K562 (cell line): ENCODE results near the gene PLEKHM1. TPM values are rescaled to one million over a fixed set of nuclear protein-coding genes. Genes with fewer than 3 reads are reported as not detected.
A peak's percentile ranks its signal among the peaks of the same experiment; 100 is the strongest.

Experiments used
- ATAC-seq: fragments of 200-7000 bp; cut with Tn5 transposase; 3 replicates; pipeline ENCODE4 v1.9.1; 2020; ENCODE audit warnings: moderate library complexity
- BruUV-seq: library from RNA; stranded (reverse); fragments of 400-500 nt; replicated peaks from 2 replicates; lab custom pipeline; 2021; lab: Mats Ljungman, UMichigan
- CTCF ChIA-PET: fragments of 300-600 bp; formaldehyde crosslinking; extraction: SDS; loops from one replicate; lab custom pipeline; 2021; ENCODE audit warnings: low intra/inter-chr PET ratio; lab: Yijun Ruan, JAX
- POLR2A ChIA-PET: fragments of 300-600, 350-650 bp; sonication (Branson Sonifier 250); formaldehyde crosslinking; extraction: SDS; loops from one replicate; lab custom pipeline; 2021; ENCODE audit warnings: antibody characterized with exemption, inconsistent platforms; lab: Yijun Ruan, JAX
- DNase-seq, 4 experiments: peaks; one replicate each; pipeline versions ENCODE4 v3.0.0 to v3.0.0-alpha.2; 2011 to 2018; ENCODE audit warnings: low spot score in 3 of 4, mixed read lengths in 3 of 4; ENCODE audit errors: extremely low read depth in 1 of 4
- FAIRE-seq: peaks from 2 replicates; lab custom pipeline; 2011; peaks lifted over from hg19 to GRCh38; lab: Jason Lieb, UNC
- H2AFZ ChIP-seq: 2 replicates; pipeline ENCODE4 v1.6.0; 2011; ENCODE audit warnings: low read depth, low read length, control low read depth, inconsistent platforms
- H3K27ac ChIP-seq: fragments of 200-600 bp; 3 replicates; pipeline ENCODE4 v1.8.0; 2011; ENCODE audit warnings: low read depth, mild to moderate bottlenecking, control low read depth, inconsistent platforms, low read length, moderate library complexity, mixed read lengths; ENCODE audit errors: extremely low read depth
- H3K27me3 ChIP-seq, 2 experiments: fragments of 300-600 bp in 1 of 2; 2 replicates in 1 of 2; 3 replicates in 1 of 2; pipeline versions ENCODE4 v1.6.0 to v1.8.0; 2011; ENCODE audit warnings: inconsistent platforms in 2 of 2, low read length in 2 of 2, mild to moderate bottlenecking in 1 of 2, mixed read lengths in 1 of 2, moderate library complexity in 1 of 2; ENCODE audit not compliant: control insufficient read depth in 2 of 2, insufficient read depth in 2 of 2
- H3K36me3 ChIP-seq: fragments of 300-600 bp; 3 replicates; pipeline ENCODE4 v1.8.0; 2011; ENCODE audit warnings: mild to moderate bottlenecking, low read length, inconsistent platforms; ENCODE audit not compliant: control insufficient read depth, insufficient read depth
- H3K4me1 ChIP-seq, 2 experiments: fragments of 200-600 bp in 1 of 2; replicated peaks in 1 of 2; 2 replicates in 1 of 2; 3 replicates in 1 of 2; pipeline versions ENCODE4 v1.5.1 to v1.8.0; 2011; ENCODE audit warnings: inconsistent platforms in 2 of 2, low read length in 2 of 2, mild to moderate bottlenecking in 1 of 2, mixed read lengths in 1 of 2, moderate library complexity in 1 of 2; ENCODE audit not compliant: control insufficient read depth in 2 of 2, insufficient read depth in 2 of 2
- H3K4me2 ChIP-seq: 2 replicates; pipeline ENCODE4 v1.6.1; 2011; ENCODE audit warnings: low read length, control low read depth, inconsistent platforms, mixed read lengths; ENCODE audit not compliant: insufficient read depth
- H3K4me3 ChIP-seq: fragments of 200-600 bp; sonication (generic), shearing (Covaris generic); 2 replicates; pipeline ENCODE4 v1.5.1; 2016; ENCODE audit warnings: control low read depth, inconsistent platforms
- H3K79me2 ChIP-seq: fragments of 200-600 bp; 3 replicates; pipeline ENCODE4 v1.8.0; 2011; ENCODE audit warnings: low read length, inconsistent platforms; ENCODE audit not compliant: control insufficient read depth, insufficient read depth
- H3K9ac ChIP-seq, 2 experiments: 2 replicates each; pipeline versions ENCODE4 v1.6.0 to v1.6.1; 2011; ENCODE audit warnings: low read depth in 2 of 2, low read length in 2 of 2, control low read depth in 1 of 2, inconsistent platforms in 1 of 2, mild to moderate bottlenecking in 1 of 2, mixed read lengths in 1 of 2; ENCODE audit not compliant: insufficient read depth in 1 of 2
- H3K9me1 ChIP-seq: one replicate; pipeline ENCODE4 v1.6.0; 2011; ENCODE audit warnings: inconsistent platforms, mild to moderate bottlenecking, low read length, moderate library complexity; ENCODE audit not compliant: control insufficient read depth, insufficient read depth
- H3K9me3 ChIP-seq: replicated peaks from 2 replicates; pipeline ENCODE4 v1.5.1; 2011; ENCODE audit warnings: low read depth, low read length, inconsistent platforms; ENCODE audit not compliant: control insufficient read depth, insufficient read depth
- H4K20me1 ChIP-seq: replicated peaks from 2 replicates; pipeline ENCODE4 v1.6.1; 2011; ENCODE audit warnings: low read length, inconsistent platforms, mixed read lengths; ENCODE audit not compliant: control insufficient read depth, insufficient read depth
- CTBP1 ChIP-seq: fragments of 450-650 bp; IDR thresholded peaks from 2 replicates; pipeline ENCODE4 v1.6.1; 2016; ENCODE audit warnings: borderline replicate concordance
- HDAC1 ChIP-seq, 2 experiments: fragments of 450-650 bp; IDR thresholded peaks; 2 replicates each; pipeline ENCODE4 v1.6.1; 2016 to 2017; ENCODE audit warnings: inconsistent platforms in 1 of 2, mild to moderate bottlenecking in 1 of 2, moderate library complexity in 1 of 2
- JUND ChIP-seq, 2 experiments: IDR thresholded peaks; 2 replicates in 1 of 2; 3 replicates in 1 of 2; pipeline ENCODE4 v1.6.1; 2011; ENCODE audit warnings: borderline replicate concordance in 2 of 2, low read depth in 2 of 2, low read length in 2 of 2, improper control_type of control experiment in 1 of 2, missing biosample characterization in 1 of 2, missing genetic modification characterization in 1 of 2, missing genetic modification reagents in 1 of 2
- KDM5B ChIP-seq: fragments of 200-600 bp; sonication (generic); IDR thresholded peaks from 2 replicates; pipeline ENCODE4 v1.6.1; 2012; ENCODE audit warnings: low read depth, mild to moderate bottlenecking, moderate library complexity, low read length, control low read depth, inconsistent platforms; ENCODE audit not compliant: insufficient replicate concordance
- MAZ ChIP-seq, 2 experiments: fragments of 450-650 bp in 1 of 2; sonication (generic) in 1 of 2; formaldehyde crosslinking; IDR thresholded peaks in 1 of 2; conservative IDR thresholded peaks in 1 of 2; 2 replicates each; pipeline versions ENCODE4 v1.4.0 to v1.5.0; 2020; ENCODE audit warnings: mild to moderate bottlenecking in 1 of 2, missing genetic modification reagents in 1 of 2
- MLLT1 ChIP-seq, 2 experiments: fragments of 450-650 bp; IDR thresholded peaks; 2 replicates each; pipeline ENCODE4 v1.6.1; 2016
- NCOA4 ChIP-seq: fragments of 450-650 bp; IDR thresholded peaks from 2 replicates; pipeline ENCODE4 v1.6.1; 2018; ENCODE audit warnings: mild to moderate bottlenecking; ENCODE audit not compliant: partially characterized antibody
- PCBP1 ChIP-seq: fragments of 200-400 bp; formaldehyde crosslinking; IDR thresholded peaks from 2 replicates; pipeline ENCODE4 v1.6.1; 2018; ENCODE audit warnings: mild to moderate bottlenecking, low read depth, low read length; ENCODE audit not compliant: poor library complexity, severe bottlenecking
- SIN3A ChIP-seq, 2 experiments: fragments of 150-350 bp in 1 of 2; IDR thresholded peaks; 2 replicates each; pipeline ENCODE4 v1.6.1; 2011 to 2016; ENCODE audit warnings: borderline replicate concordance in 2 of 2, low read depth in 2 of 2, low read length in 2 of 2, mild to moderate bottlenecking in 2 of 2, moderate library complexity in 2 of 2; ENCODE audit not compliant: control insufficient read depth in 1 of 2
- SMAD1 ChIP-seq: fragments of 150-350 bp; IDR thresholded peaks from 2 replicates; pipeline ENCODE4 v1.6.1; 2014; ENCODE audit warnings: low read length, low read depth; ENCODE audit not compliant: partially characterized antibody
- ZBTB17 ChIP-seq: fragments of 450-650 bp; formaldehyde crosslinking; IDR thresholded peaks from 2 replicates; pipeline ENCODE4 v1.4.0; 2020; ENCODE audit warnings: mild to moderate bottlenecking
- ZFX ChIP-seq: sonication (generic); formaldehyde crosslinking; IDR thresholded peaks from 2 replicates; pipeline ENCODE4 v1.8.0; 2022; ENCODE audit warnings: mild to moderate bottlenecking, missing genetic modification reagents, moderate library complexity
- ZNF445 ChIP-seq: fragments of 250-450 bp; sonication (Bioruptor Pico); IDR thresholded peaks from 2 replicates; pipeline ENCODE4 v1.4.0; 2020; ENCODE audit warnings: low read depth, mild to moderate bottlenecking, moderate library complexity
- WGBS: fragments of 100-300 bp; shearing (Covaris generic); methylation state at CpG from one replicate; pipeline ENCODE4 v1.1.6; 2016; ENCODE audit warnings: low coverage, mixed read lengths; ENCODE audit not compliant: insufficient coverage; ENCODE audit errors: missing lambda C conversion rate; 5-methylcytosine and 5-hydroxymethylcytosine counted together
- in situ Hi-C: fragments of 300-500 bp; cut with MboI; formaldehyde crosslinking; loops from 4 replicates; pipeline ENCODE4 v1.15.0; 2018; ENCODE audit warnings: inconsistent platforms, mixed read lengths
- intact Hi-C: fragments of 100-400 bp; cut with micrococcal nuclease; formaldehyde crosslinking; loops from 2 replicates; pipeline ENCODE4 v1.14.2; 2022
- polyA plus RNA-seq, 8 experiments: library from polyadenylated mRNA; depleted of rRNA in 4 of 8; stranded (reverse) in 5 of 8; unstranded in 3 of 8; fragments of >200 nt; fragmentation: Nextera tagmentation in 2 of 8; fragmentation: Illumina TruSeq in 1 of 8; extraction: Ambion mirVana in 2 of 8; extraction: Trizol in 1 of 8; gene quantifications; 2 replicates each; pipeline versions ENCODE4 v1.2.1 to v1.2.3, GENCODE V29; 2011 to 2014; ENCODE audit warnings: inconsistent platforms in 1 of 8, missing spikeins in 1 of 8
- total RNA-seq, 7 experiments: library from RNA; depleted of rRNA in 6 of 7; stranded (reverse); fragments of >200 nt in 6 of 7; fragmentation: Illumina TruSeq in 2 of 7; extraction: Trizol in 2 of 7; gene quantifications; 2 replicates each; pipeline versions ENCODE4 v1.2.1 to v1.2.3, GENCODE V29; 2011 to 2021; ENCODE audit warnings: low replicate concordance in 1 of 7
- TF ChIP-seq, protein P1 (sequence below): fragments of 450-650 bp; IDR thresholded peaks from 2 replicates; pipeline ENCODE4 v1.6.1; 2018; ENCODE audit not compliant: partially characterized antibody

PLEKHM1 gene
- total and polyA plus RNA-seq, 9 of the 15 experiments (the other 6 are each of a cell fraction or from before 2014, with no cell fraction given): 0.13 to 23.3 (median 5.7) TPM

GRCh38 chr17:45431531-45432404 is 58.8 kb downstream of the PLEKHM1 start:
- ATAC-seq (peak; percentile 95), DNase-seq (peak; percentile 89 to 94 (median 92)), FAIRE-seq (peak; percentile 73)
- H4K20me1 ChIP-seq: no peaks in the 10 kb centered on the region
- BruUV-seq: no TSS peak
- peaks cover 0 to 46% of the 10 kb centered on the region in 2 experiments; a peak in 3 of 5 replicates for H3K4me1 ChIP-seq
- peak overlapping the region; percentile 90 for H2AFZ ChIP-seq
- H3K27me3 ChIP-seq: no peaks in the 10 kb centered on the region
- peak overlapping the region; percentile 77 for H3K4me2 ChIP-seq
- 5% methylated on average over 43 of the region's 64 CpGs for WGBS
- intact Hi-C loops: no loop called here
- H3K79me2 ChIP-seq: no peaks in the 10 kb centered on the region
- no peak overlapping the region for H3K27ac ChIP-seq
- H3K9me3 ChIP-seq: no peaks in the 10 kb centered on the region
- ChIA-PET POLR2A (interaction anchor here (0.6 kb wide), 1 partner anchor 284 kb away, joined by 3 read pairs; no protein-coding TSS in a partner anchor), CTCF (no interaction called here)
- H3K9ac ChIP-seq: peak overlapping the region in 1 of 2 experiments; percentile 88; a peak in 2 of 4 replicates
- H3K4me3 ChIP-seq: peak overlapping the region; percentile 38
- in situ Hi-C loops: loop anchor here (25.0 kb wide), 1 partner anchor 1081 kb away; the partner anchor contains the start of gene LRRC37A2
- H3K36me3 ChIP-seq: no peaks in the 10 kb centered on the region
- no peaks in the 10 kb centered on the region for H3K9me1 ChIP-seq
- peak; percentile 47 for TF ChIP-seq ZFX (CRISPR knock-in tag)
- TF ChIP-seq JUND (IDR thresholded peaks at IDR 0.05; ENCODE audit: borderline replicate concordance, low read depth, low read length): no peak
- TF ChIP-seq JUND (tag; IDR thresholded peaks at IDR 0.05; ENCODE audit: borderline replicate concordance, low read depth, low read length): no peak
- TF ChIP-seq MAZ (CRISPR knock-in tag; conservative IDR thresholded peaks at IDR 0.05 in 1 of 2, IDR thresholded peaks at IDR 0.05 in 1 of 2): 0 out of 4 replicates have a peak, but pooled peaks of 1 of the 2 experiments have one; percentile 15
- peak; percentile 42 for TF ChIP-seq KDM5B
- 0 out of 2 replicates have a peak, but pooled peaks have one; percentile 36 for TF ChIP-seq CTBP1
- no peak for TF ChIP-seq MLLT1 (IDR thresholded peaks at IDR 0.05)
- TF ChIP-seq PCBP1: peak; percentile 17
- TF ChIP-seq, protein P1, sequence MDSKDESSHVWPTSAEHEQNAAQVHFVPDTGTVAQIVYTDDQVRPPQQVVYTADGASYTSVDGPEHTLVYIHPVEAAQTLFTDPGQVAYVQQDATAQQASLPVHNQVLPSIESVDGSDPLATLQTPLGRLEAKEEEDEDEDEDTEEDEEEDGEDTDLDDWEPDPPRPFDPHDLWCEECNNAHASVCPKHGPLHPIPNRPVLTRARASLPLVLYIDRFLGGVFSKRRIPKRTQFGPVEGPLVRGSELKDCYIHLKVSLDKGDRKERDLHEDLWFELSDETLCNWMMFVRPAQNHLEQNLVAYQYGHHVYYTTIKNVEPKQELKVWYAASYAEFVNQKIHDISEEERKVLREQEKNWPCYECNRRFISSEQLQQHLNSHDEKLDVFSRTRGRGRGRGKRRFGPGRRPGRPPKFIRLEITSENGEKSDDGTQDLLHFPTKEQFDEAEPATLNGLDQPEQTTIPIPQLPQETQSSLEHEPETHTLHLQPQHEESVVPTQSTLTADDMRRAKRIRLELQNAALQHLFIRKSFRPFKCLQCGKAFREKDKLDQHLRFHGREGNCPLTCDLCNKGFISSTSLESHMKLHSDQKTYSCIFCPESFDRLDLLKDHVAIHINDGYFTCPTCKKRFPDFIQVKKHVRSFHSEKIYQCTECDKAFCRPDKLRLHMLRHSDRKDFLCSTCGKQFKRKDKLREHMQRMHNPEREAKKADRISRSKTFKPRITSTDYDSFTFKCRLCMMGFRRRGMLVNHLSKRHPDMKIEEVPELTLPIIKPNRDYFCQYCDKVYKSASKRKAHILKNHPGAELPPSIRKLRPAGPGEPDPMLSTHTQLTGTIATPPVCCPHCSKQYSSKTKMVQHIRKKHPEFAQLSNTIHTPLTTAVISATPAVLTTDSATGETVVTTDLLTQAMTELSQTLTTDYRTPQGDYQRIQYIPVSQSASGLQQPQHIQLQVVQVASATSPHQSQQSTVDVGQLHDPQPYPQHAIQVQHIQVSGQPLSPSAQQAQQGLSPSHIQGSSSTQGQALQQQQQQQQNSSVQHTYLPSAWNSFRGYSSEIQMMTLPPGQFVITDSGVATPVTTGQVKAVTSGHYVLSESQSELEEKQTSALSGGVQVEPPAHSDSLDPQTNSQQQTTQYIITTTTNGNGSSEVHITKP: peak; percentile 67
- no peak for TF ChIP-seq SMAD1
- TF ChIP-seq SIN3A (IDR thresholded peaks at IDR 0.05; ENCODE audit: borderline replicate concordance in 2 of 2, control insufficient read depth in 1 of 2, low read depth in 2 of 2, low read length in 2 of 2): no peak
- no peak for TF ChIP-seq ZNF445 (CRISPR knock-in tag)
- TF ChIP-seq NCOA4: no peak
- TF ChIP-seq HDAC1 (IDR thresholded peaks at IDR 0.05): 0 out of 4 replicates have a peak, but pooled peaks of 1 of the 2 experiments have one; percentile 24
- TF ChIP-seq ZBTB17 (CRISPR knock-in tag): no peak
